Measurements from ENCODE around the gene NR2F2. TPM values are rescaled to one million over a fixed set of nuclear protein-coding genes. Genes with fewer than 3 reads are reported as not detected.

Gene NR2F2
- polyA plus RNA-seq, 1 donor from 2014 or later, result 0.07 TPM

- no peak overlapping the region for H3K9ac ChIP-seq (ENCODE audit: low read length)
- H3K9me2 ChIP-seq (ENCODE audit: insufficient read depth, low read length), result no peaks in the 10 kb centered on the region
- no peak overlapping the region for H3K27ac ChIP-seq (ENCODE audit: low read length)
- TF ChIP-seq RAD21 (conservative IDR thresholded peaks at IDR 0.05), result no peak
- TF ChIP-seq, protein P1, sequence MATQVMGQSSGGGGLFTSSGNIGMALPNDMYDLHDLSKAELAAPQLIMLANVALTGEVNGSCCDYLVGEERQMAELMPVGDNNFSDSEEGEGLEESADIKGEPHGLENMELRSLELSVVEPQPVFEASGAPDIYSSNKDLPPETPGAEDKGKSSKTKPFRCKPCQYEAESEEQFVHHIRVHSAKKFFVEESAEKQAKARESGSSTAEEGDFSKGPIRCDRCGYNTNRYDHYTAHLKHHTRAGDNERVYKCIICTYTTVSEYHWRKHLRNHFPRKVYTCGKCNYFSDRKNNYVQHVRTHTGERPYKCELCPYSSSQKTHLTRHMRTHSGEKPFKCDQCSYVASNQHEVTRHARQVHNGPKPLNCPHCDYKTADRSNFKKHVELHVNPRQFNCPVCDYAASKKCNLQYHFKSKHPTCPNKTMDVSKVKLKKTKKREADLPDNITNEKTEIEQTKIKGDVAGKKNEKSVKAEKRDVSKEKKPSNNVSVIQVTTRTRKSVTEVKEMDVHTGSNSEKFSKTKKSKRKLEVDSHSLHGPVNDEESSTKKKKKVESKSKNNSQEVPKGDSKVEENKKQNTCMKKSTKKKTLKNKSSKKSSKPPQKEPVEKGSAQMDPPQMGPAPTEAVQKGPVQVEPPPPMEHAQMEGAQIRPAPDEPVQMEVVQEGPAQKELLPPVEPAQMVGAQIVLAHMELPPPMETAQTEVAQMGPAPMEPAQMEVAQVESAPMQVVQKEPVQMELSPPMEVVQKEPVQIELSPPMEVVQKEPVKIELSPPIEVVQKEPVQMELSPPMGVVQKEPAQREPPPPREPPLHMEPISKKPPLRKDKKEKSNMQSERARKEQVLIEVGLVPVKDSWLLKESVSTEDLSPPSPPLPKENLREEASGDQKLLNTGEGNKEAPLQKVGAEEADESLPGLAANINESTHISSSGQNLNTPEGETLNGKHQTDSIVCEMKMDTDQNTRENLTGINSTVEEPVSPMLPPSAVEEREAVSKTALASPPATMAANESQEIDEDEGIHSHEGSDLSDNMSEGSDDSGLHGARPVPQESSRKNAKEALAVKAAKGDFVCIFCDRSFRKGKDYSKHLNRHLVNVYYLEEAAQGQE (IDR thresholded peaks at IDR 0.05; ENCODE audit: borderline replicate concordance), result no peak
- TF ChIP-seq EZH2 (IDR thresholded peaks at IDR 0.05; ENCODE audit: borderline replicate concordance, insufficient read depth, low read length, poor library complexity, severe bottlenecking), result no peak
- TF ChIP-seq MXI1 (conservative IDR thresholded peaks at IDR 0.05; ENCODE audit: poor library complexity, severe bottlenecking), result no peak
- TF ChIP-seq SMC3 (conservative IDR thresholded peaks at IDR 0.05; ENCODE audit: poor library complexity), result no peak
- TF ChIP-seq CTCF (IDR thresholded peaks at IDR 0.05; ENCODE audit: poor library complexity, severe bottlenecking), result no peak
- no peak for TF ChIP-seq TAF1 (IDR thresholded peaks at IDR 0.05; ENCODE audit: low read depth)
- TF ChIP-seq POLR2AphosphoS5 (IDR thresholded peaks at IDR 0.05), result no peak
- TF ChIP-seq EP300 (conservative IDR thresholded peaks at IDR 0.05; ENCODE audit: poor library complexity, severe bottlenecking), result no peak
- no peak overlapping the region for H2AFZ ChIP-seq (ENCODE audit: low read depth, low read length)
- H3K4me2 ChIP-seq (ENCODE audit: low read length), result no peak overlapping the region
- peaks cover 100% of the 10 kb centered on the region for H3K27me3 ChIP-seq (ENCODE audit: insufficient read depth, low read depth, low read length)
- H3K36me3 ChIP-seq (ENCODE audit: insufficient read depth, low read length), result no peaks in the 10 kb centered on the region
- no peak overlapping the region for H3K4me3 ChIP-seq (ENCODE audit: low read length)
- H3K9me3 ChIP-seq (ENCODE audit: low read length), result no peaks in the 10 kb centered on the region
- H3F3A ChIP-seq (ENCODE audit: insufficient read depth, low read length, poor library complexity, severe bottlenecking), result no peaks in the 10 kb centered on the region
- H3K79me2 ChIP-seq (replicated peaks; ENCODE audit: insufficient read depth, low read length), result no peaks in the 10 kb centered on the region
- no peaks in the 10 kb centered on the region for H4K20me1 ChIP-seq (ENCODE audit: insufficient read depth)
Measured at GRCh38 chr15:96324192-96324895, 6.2 kb upstream of the NR2F2 start.

GRCh38 chr15:96324940-96325540, 5.5 kb upstream of the NR2F2 start:
- TF ChIP-seq TAF1 (IDR thresholded peaks at IDR 0.05; ENCODE audit: low read depth) (no peak), EZH2 (IDR thresholded peaks at IDR 0.05; ENCODE audit: borderline replicate concordance, insufficient read depth, low read length, poor library complexity, severe bottlenecking) (no peak), CTCF (IDR thresholded peaks at IDR 0.05; ENCODE audit: poor library complexity, severe bottlenecking) (no peak), POLR2AphosphoS5 (IDR thresholded peaks at IDR 0.05) (no peak), SMC3 (conservative IDR thresholded peaks at IDR 0.05; ENCODE audit: poor library complexity) (no peak), RAD21 (conservative IDR thresholded peaks at IDR 0.05) (no peak), EP300 (conservative IDR thresholded peaks at IDR 0.05; ENCODE audit: poor library complexity, severe bottlenecking) (no peak), MXI1 (conservative IDR thresholded peaks at IDR 0.05; ENCODE audit: poor library complexity, severe bottlenecking) (no peak)
- TF ChIP-seq, protein P1 (IDR thresholded peaks at IDR 0.05; ENCODE audit: borderline replicate concordance), result no peak
- H4K20me1 ChIP-seq (ENCODE audit: insufficient read depth), result no peaks in the 10 kb centered on the region
- H3K27me3 ChIP-seq (ENCODE audit: insufficient read depth, low read depth, low read length), result peaks cover 100% of the 10 kb centered on the region
- H3K9ac ChIP-seq (ENCODE audit: low read length), result no peak overlapping the region
- no peak overlapping the region for H3K27ac ChIP-seq (ENCODE audit: low read length)
- no peaks in the 10 kb centered on the region for H3F3A ChIP-seq (ENCODE audit: insufficient read depth, low read length, poor library complexity, severe bottlenecking)
- H3K4me3 ChIP-seq (ENCODE audit: low read length), result no peak overlapping the region
- no peaks in the 10 kb centered on the region for H3K79me2 ChIP-seq (replicated peaks; ENCODE audit: insufficient read depth, low read length)
- H2AFZ ChIP-seq (ENCODE audit: low read depth, low read length), result no peak overlapping the region
- H3K36me3 ChIP-seq (ENCODE audit: insufficient read depth, low read length), result no peaks in the 10 kb centered on the region
- no peaks in the 10 kb centered on the region for H3K9me2 ChIP-seq (ENCODE audit: insufficient read depth, low read length)
- H3K9me3 ChIP-seq (ENCODE audit: low read length), result no peaks in the 10 kb centered on the region
- no peak overlapping the region for H3K4me2 ChIP-seq (ENCODE audit: low read length)

All from neural cell (in vitro differentiated cells).